GM20000 (cell line): ENCODE measurements around the gene SINHCAF.

Experiments used
- DNase-seq: peaks from one replicate; pipeline ENCODE4 v3.0.0; 2012; ENCODE audit warnings: low spot score
- TF ChIP-seq, protein P1 (sequence below): IDR thresholded peaks from 2 replicates; pipeline ENCODE4 v1.5.1; 2012; ENCODE audit warnings: mild to moderate bottlenecking, control low read depth; ENCODE audit errors: extremely low read depth, missing control alignments

Gene SINHCAF

GRCh38 chr12:31301311-31301710 lies 24.6 kb downstream of the SINHCAF start:
- no peak for DNase-seq
- TF ChIP-seq, protein P1, sequence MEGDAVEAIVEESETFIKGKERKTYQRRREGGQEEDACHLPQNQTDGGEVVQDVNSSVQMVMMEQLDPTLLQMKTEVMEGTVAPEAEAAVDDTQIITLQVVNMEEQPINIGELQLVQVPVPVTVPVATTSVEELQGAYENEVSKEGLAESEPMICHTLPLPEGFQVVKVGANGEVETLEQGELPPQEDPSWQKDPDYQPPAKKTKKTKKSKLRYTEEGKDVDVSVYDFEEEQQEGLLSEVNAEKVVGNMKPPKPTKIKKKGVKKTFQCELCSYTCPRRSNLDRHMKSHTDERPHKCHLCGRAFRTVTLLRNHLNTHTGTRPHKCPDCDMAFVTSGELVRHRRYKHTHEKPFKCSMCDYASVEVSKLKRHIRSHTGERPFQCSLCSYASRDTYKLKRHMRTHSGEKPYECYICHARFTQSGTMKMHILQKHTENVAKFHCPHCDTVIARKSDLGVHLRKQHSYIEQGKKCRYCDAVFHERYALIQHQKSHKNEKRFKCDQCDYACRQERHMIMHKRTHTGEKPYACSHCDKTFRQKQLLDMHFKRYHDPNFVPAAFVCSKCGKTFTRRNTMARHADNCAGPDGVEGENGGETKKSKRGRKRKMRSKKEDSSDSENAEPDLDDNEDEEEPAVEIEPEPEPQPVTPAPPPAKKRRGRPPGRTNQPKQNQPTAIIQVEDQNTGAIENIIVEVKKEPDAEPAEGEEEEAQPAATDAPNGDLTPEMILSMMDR, result no peak

GRCh38 chr12:31300783-31301182 lies 25.2 kb downstream of the SINHCAF start:
- TF ChIP-seq, protein P1, result no peak
- no peak for DNase-seq

DNA sequence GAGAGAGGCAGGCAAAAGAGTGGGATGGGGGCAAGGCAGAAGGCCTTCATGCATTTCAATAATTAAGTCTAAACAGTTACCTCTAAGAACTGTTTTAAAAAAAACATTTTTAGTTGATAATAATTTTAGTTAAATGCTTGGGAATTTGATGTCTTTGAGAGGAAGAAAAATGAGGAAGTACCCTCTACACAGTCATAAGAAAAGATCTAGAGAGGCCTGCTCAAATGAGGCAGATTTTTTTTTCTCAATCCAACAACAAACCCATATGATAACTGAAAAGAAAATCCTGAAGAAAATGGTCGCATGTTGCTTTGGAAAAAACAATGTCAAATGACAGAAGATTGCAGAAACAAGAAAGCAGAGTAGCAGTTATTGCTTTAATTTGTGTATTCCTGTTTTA lies 25.6 kb downstream of the SINHCAF start:
- no peak for DNase-seq
- TF ChIP-seq, protein P1, result no peak

DNA sequence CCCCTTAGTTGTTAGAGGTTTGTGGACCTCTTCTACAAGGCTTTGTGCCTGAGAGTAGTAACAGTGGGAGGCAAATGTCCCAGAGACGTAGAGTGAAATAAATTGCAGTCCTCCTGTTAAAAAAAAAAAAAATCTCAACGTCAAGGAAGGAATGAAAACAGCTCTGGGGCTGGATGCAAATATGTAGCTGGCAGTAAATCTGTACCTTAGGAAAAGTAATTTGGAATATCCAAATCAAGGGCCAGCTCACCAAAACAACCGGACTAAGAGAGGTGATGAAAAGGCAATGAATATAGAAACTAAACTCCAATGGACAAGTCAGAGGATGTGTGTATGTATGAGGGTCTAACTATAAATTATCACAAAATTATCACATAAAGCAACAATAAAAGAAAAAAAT lies 27.0 kb downstream of the SINHCAF start:
- TF ChIP-seq, protein P1, result no peak

GRCh38 chr12:31298515-31298910 lies 27.4 kb downstream of the SINHCAF start:
- TF ChIP-seq, protein P1, result no peak
- DNase-seq, result no peak

More for the DNA sequence above, 27.0 kb downstream of the SINHCAF start:
- no peak for DNase-seq

DNA sequence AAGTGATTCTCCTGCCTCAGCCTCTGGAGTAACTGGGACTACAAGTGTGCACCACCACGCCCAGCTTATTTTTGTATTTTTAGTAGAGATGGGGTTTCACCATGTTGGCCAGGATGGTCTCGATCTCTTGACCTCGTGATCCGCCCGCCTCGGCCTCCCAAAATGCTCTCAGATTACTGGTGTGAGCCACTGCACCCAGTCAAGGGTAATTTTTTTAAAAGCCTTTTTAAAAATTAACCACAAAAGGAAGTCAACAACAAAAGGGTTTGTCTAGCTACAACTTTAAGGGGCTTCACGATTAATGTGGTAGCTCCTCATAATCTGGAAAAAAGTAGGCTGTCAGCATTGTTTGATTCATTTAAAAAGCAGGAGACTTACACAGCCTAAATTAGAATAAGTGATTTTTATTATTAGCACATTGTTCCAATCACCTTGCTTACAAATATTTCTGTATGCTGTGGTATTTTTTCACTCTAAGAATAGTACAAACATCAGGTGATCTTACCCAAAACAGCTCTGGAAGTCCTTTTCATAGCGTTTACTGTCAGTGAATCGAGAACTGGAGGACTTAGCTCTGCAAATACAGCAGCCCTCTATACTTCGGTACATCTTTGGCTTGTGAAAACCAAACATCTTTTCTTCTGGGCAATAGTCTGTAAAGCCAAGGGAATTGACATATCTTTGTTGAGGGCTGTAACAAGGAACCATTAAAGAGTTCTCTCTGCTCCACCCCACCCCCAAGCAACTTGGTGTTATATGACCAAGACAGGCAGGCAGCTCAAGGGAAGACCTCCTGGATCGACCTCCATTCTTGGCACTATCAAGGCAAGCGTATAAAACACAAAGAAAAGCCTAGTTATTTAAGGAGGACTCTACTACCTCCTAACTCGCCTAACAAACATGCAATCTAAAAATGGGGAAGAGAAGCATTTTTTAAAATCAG lies 28.1 kb downstream of the SINHCAF start:
- no peak for DNase-seq
- TF ChIP-seq, protein P1, result no peak

DNA sequence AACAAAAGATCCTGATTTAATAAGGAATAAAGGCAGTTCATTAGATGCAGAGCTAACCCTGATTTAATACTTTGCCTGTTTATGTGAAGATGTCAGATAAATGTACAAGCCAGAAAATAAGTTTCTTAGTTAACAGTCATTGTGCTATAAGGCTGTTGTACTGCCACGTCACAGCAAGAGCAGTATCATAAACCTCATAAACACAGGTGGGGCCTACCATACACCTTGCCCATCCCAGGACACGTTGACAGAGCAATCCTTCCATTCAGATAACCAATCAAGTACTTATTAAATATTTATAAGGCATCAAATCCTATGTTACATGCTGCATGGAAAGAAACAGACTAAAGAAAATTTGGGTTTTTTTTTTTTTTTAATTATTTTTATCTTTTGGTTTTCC lies 36.5 kb downstream of the SINHCAF start:
- TF ChIP-seq, protein P1, result no peak

More for the DNA sequence above, 36.5 kb downstream of the SINHCAF start:
- DNase-seq, result no peak
